Gastrocnemius medialis (tissue), 4 donors: ENCODE measurements around the gene ZBTB20.

Experiments used
- CTCF ChIP-seq, 5 experiments: fragments of 450-650 bp in 3 of 5; fragments of 200-600 bp in 2 of 5; sonication (generic) in 2 of 5; IDR thresholded peaks in 4 of 5; conservative IDR thresholded peaks in 1 of 5; 1 replicate in 4 of 5; 2 replicates in 1 of 5; pipeline ENCODE4 v1.5.1; 2016 to 2019; ENCODE audit warnings: antibody characterized with exemption in 5 of 5, mild to moderate bottlenecking in 3 of 5, moderate library complexity in 3 of 5
- POLR2A ChIP-seq, 2 donors: fragments of 450-650 bp; IDR thresholded peaks; one replicate each; pipeline ENCODE4 v1.6.1; 2017; ENCODE audit warnings: antibody characterized with exemption in 2 of 2, mild to moderate bottlenecking in 2 of 2, moderate library complexity in 2 of 2

- TF ChIP-seq CTCF (IDR thresholded peaks at IDR 0.05 in 4 of 5, conservative IDR thresholded peaks at IDR 0.05 in 1 of 5) (no peak), POLR2A (IDR thresholded peaks at IDR 0.05) (no peak)
These were observed 449.7 kb downstream of the ZBTB20 start for GRCh38 chr3:114697401-114697800.
